HEK293T (cell line): ENCODE measurements around the gene KCNN4.

Source experiments
- ARNT ChIP-seq: fragments of 450-650 bp; IDR thresholded peaks from 2 replicates; pipeline ENCODE4 v1.6.1; 2017; ENCODE audit warnings: mild to moderate bottlenecking
- BHLHE40 ChIP-seq: fragments of 450-650 bp; IDR thresholded peaks from 2 replicates; pipeline ENCODE4 v1.6.1; 2016; ENCODE audit warnings: mild to moderate bottlenecking, moderate library complexity, borderline replicate concordance
- CTBP1 ChIP-seq: fragments of 450-650 bp; IDR thresholded peaks from 2 replicates; pipeline ENCODE4 v1.6.1; 2016; ENCODE audit warnings: borderline replicate concordance
- ELF4 ChIP-seq: fragments of 450-650 bp; IDR thresholded peaks from 2 replicates; pipeline ENCODE4 v1.6.1; 2017; ENCODE audit warnings: antibody characterized with exemption
- FOXA1 ChIP-seq: fragments of 450-650 bp; IDR thresholded peaks from 2 replicates; pipeline ENCODE4 v1.6.1; 2016; ENCODE audit warnings: mild to moderate bottlenecking
- FOXK2 ChIP-seq: fragments of 450-650 bp; IDR thresholded peaks from 2 replicates; pipeline ENCODE4 v1.6.1; 2016; ENCODE audit warnings: mild to moderate bottlenecking
- HDGF ChIP-seq: fragments of 450-650 bp; IDR thresholded peaks from 2 replicates; pipeline ENCODE4 v1.6.1; 2017; ENCODE audit warnings: antibody characterized with exemption, borderline replicate concordance
- L3MBTL2 ChIP-seq: fragments of 450-650 bp; conservative IDR thresholded peaks from 2 replicates; pipeline ENCODE4 v1.6.1; 2016; ENCODE audit warnings: mild to moderate bottlenecking
- NFRKB ChIP-seq: fragments of 450-650 bp; IDR thresholded peaks from 2 replicates; pipeline ENCODE4 v1.6.1; 2016; ENCODE audit warnings: mild to moderate bottlenecking, moderate library complexity
- SP1 ChIP-seq: fragments of 450-650 bp; IDR thresholded peaks from 2 replicates; pipeline ENCODE4 v1.6.1; 2017
- SUZ12 ChIP-seq: fragments of 450-650 bp; IDR thresholded peaks from 2 replicates; pipeline ENCODE4 v1.6.1; 2016; ENCODE audit warnings: mild to moderate bottlenecking
- TARDBP ChIP-seq: fragments of 450-650 bp; IDR thresholded peaks from 2 replicates; pipeline ENCODE4 v1.6.1; 2016
- ZNF384 ChIP-seq: fragments of 450-650 bp; IDR thresholded peaks from 2 replicates; pipeline ENCODE4 v1.6.1; 2016
- TF ChIP-seq, protein P1 (sequence below): fragments of 450-650 bp; IDR thresholded peaks from 2 replicates; pipeline ENCODE4 v1.6.1; 2016

DNA sequence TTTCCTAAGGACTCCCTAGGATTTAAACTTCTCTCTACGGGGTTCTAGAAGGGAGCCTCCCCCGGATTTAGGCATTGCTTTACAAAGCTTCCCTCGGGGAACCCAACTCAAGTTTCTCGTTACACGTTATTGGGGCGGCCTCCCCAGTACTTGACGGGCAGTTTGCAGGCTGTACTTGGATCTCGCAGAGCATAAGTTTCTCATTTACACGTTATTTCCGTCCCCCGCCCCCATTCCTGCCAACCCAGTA lies 26.6 kb downstream of the KCNN4 start:
- TF ChIP-seq TARDBP (no peak), SUZ12 (no peak), ELF4 (no peak), FOXA1 (no peak), FOXK2 (no peak), L3MBTL2 (no peak), ZNF384 (no peak), ARNT (no peak), NFRKB (no peak), BHLHE40 (no peak), HDGF (no peak), SP1 (no peak), CTBP1 (no peak)
- TF ChIP-seq, protein P1, sequence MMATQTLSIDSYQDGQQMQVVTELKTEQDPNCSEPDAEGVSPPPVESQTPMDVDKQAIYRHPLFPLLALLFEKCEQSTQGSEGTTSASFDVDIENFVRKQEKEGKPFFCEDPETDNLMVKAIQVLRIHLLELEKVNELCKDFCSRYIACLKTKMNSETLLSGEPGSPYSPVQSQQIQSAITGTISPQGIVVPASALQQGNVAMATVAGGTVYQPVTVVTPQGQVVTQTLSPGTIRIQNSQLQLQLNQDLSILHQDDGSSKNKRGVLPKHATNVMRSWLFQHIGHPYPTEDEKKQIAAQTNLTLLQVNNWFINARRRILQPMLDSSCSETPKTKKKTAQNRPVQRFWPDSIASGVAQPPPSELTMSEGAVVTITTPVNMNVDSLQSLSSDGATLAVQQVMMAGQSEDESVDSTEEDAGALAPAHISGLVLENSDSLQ: no peak
